CD8-positive, alpha-beta memory T cell (primary cell): ENCODE results near the gene PRIM2. TPM values are rescaled to one million over a fixed set of nuclear protein-coding genes. Genes with fewer than 3 reads are reported as not detected.
"Not testable (repeated sequence)": the region's sequence is repeated elsewhere in the genome, so short reads cannot be mapped to it uniquely, and the experiment has no call there.

Experiments used
- CTCF ChIA-PET: fragments of 350-600 bp; sonication (Branson Sonifier 250); formaldehyde crosslinking; loops from one replicate; lab custom pipeline; 2021; ENCODE audit warnings: antibody characterized with exemption; lab: Charles Lee
- POLR2A ChIA-PET: fragments of 350-600 bp; sonication (Branson Sonifier 250); formaldehyde crosslinking; loops from one replicate; lab custom pipeline; 2021; ENCODE audit warnings: antibody characterized with exemption; lab: Charles Lee
- DNase-seq, 5 donors: peaks; one replicate each; pipeline versions ENCODE4 v3.0.0 to v3.0.0-alpha.2; 2020 to 2022; ENCODE audit warnings: mixed read lengths in 1 of 5
- H3K27ac ChIP-seq: one replicate; pipeline ENCODE4 v1.7.0; 2013; ENCODE audit warnings: low read depth, mild to moderate bottlenecking, low read length, moderate library complexity
- H3K27me3 ChIP-seq: 2 replicates; pipeline ENCODE4 v1.7.0; 2013; ENCODE audit warnings: low read length, mild to moderate bottlenecking; ENCODE audit not compliant: insufficient read depth, poor library complexity, severe bottlenecking
- H3K36me3 ChIP-seq: 2 replicates; pipeline ENCODE4 v1.7.0; 2013; ENCODE audit warnings: mild to moderate bottlenecking, low read length, moderate library complexity; ENCODE audit not compliant: insufficient read depth
- H3K4me1 ChIP-seq: 2 replicates; pipeline ENCODE4 v1.7.0; 2013; ENCODE audit warnings: mild to moderate bottlenecking, low read length, moderate library complexity; ENCODE audit not compliant: insufficient read depth
- H3K4me3 ChIP-seq: 2 replicates; pipeline ENCODE4 v1.7.0; 2013; ENCODE audit warnings: mild to moderate bottlenecking, low read length
- H3K9me3 ChIP-seq: 2 replicates; pipeline ENCODE4 v1.7.0; 2013; ENCODE audit warnings: mild to moderate bottlenecking, low read length
- H3K27ac Mint-ChIP-seq, 8 donors: one replicate each; pipeline ENCODE4 v1.8.0; 2020 to 2021; ENCODE audit warnings: mixed read lengths in 8 of 8, mild to moderate bottlenecking in 6 of 8, inconsistent platforms in 3 of 8, moderate library complexity in 3 of 8
- H3K27me3 Mint-ChIP-seq, 2 donors: one replicate each; pipeline ENCODE4 v1.8.0; 2020 to 2021; ENCODE audit warnings: mixed read lengths in 2 of 2, mild to moderate bottlenecking in 1 of 2, moderate library complexity in 1 of 2
- H3K36me3 Mint-ChIP-seq, 3 donors: one replicate each; pipeline ENCODE4 v1.8.0; 2020 to 2021; ENCODE audit warnings: mixed read lengths in 3 of 3, inconsistent platforms in 1 of 3, mild to moderate bottlenecking in 1 of 3
- H3K4me1 Mint-ChIP-seq, 3 donors: one replicate each; pipeline ENCODE4 v1.8.0; 2020 to 2021; ENCODE audit warnings: mixed read lengths in 3 of 3, inconsistent platforms in 1 of 3, mild to moderate bottlenecking in 1 of 3
- H3K4me3 Mint-ChIP-seq, 7 donors: one replicate each; pipeline ENCODE4 v1.8.0; 2020 to 2021; ENCODE audit warnings: mixed read lengths in 7 of 7, mild to moderate bottlenecking in 6 of 7, moderate library complexity in 4 of 7, inconsistent platforms in 2 of 7
- H3K9me3 Mint-ChIP-seq, 5 donors: one replicate each; pipeline ENCODE4 v1.8.0; 2020 to 2022; ENCODE audit warnings: mixed read lengths in 5 of 5, mild to moderate bottlenecking in 3 of 5, moderate library complexity in 2 of 5, inconsistent platforms in 1 of 5
- polyA plus RNA-seq: library from polyadenylated mRNA; unstranded; fragments of 300-500 nt; fragmentation: Illumina TruSeq; gene quantifications from one replicate; pipeline ENCODE4 v1.2.3, GENCODE V29; 2021
- total RNA-seq, 2 experiments: library from RNA; stranded (reverse); gene quantifications; one replicate each; pipeline ENCODE4 v1.2.3, GENCODE V29; 2021

Gene PRIM2
- total and polyA plus RNA-seq, 3 experiments from 2014 or later, result 7.0 to 35.2 (median 34.8) TPM

GRCh38 chr6:57502387-57502786 lies 185.0 kb downstream of the PRIM2 start:
- DNase-seq, H3K4me3 Mint-ChIP-seq, POLR2A ChIA-PET, H3K4me1 ChIP-seq, CTCF ChIA-PET, H3K27ac Mint-ChIP-seq, H3K27ac ChIP-seq, H3K36me3 ChIP-seq, H3K9me3 ChIP-seq, H3K4me1 Mint-ChIP-seq, H3K9me3 Mint-ChIP-seq, H3K27me3 ChIP-seq, H3K27me3 Mint-ChIP-seq, H3K4me3 ChIP-seq, H3K36me3 Mint-ChIP-seq: not testable (repeated sequence)

- H3K36me3 Mint-ChIP-seq, H3K4me1 ChIP-seq, H3K9me3 Mint-ChIP-seq, H3K27me3 ChIP-seq, H3K36me3 ChIP-seq, POLR2A ChIA-PET, H3K27ac ChIP-seq, H3K9me3 ChIP-seq, CTCF ChIA-PET, H3K4me3 Mint-ChIP-seq, DNase-seq, H3K27ac Mint-ChIP-seq, H3K4me1 Mint-ChIP-seq, H3K27me3 Mint-ChIP-seq, H3K4me3 ChIP-seq: not testable (repeated sequence)
These were observed 187.8 kb downstream of the PRIM2 start for GRCh38 chr6:57505251-57505650.

- H3K9me3 Mint-ChIP-seq, H3K27ac ChIP-seq, POLR2A ChIA-PET, H3K9me3 ChIP-seq, H3K36me3 ChIP-seq, CTCF ChIA-PET, H3K4me1 ChIP-seq, H3K36me3 Mint-ChIP-seq, H3K27ac Mint-ChIP-seq, H3K4me3 ChIP-seq, H3K4me1 Mint-ChIP-seq, H3K4me3 Mint-ChIP-seq, DNase-seq, H3K27me3 Mint-ChIP-seq, H3K27me3 ChIP-seq: not testable (repeated sequence)
These were observed 193.0 kb downstream of the PRIM2 start for GRCh38 chr6:57510390-57510789.

- H3K4me3 ChIP-seq, H3K36me3 Mint-ChIP-seq, H3K9me3 Mint-ChIP-seq, POLR2A ChIA-PET, H3K27ac Mint-ChIP-seq, H3K4me1 ChIP-seq, H3K4me1 Mint-ChIP-seq, H3K4me3 Mint-ChIP-seq, DNase-seq, H3K9me3 ChIP-seq, CTCF ChIA-PET, H3K27me3 ChIP-seq, H3K27me3 Mint-ChIP-seq, H3K27ac ChIP-seq, H3K36me3 ChIP-seq: not testable (repeated sequence)
These were observed 197.7 kb downstream of the PRIM2 start for GRCh38 chr6:57515171-57515570.

GRCh38 chr6:57515845-57516244 lies 198.4 kb downstream of the PRIM2 start:
- H3K36me3 Mint-ChIP-seq, H3K27ac Mint-ChIP-seq, H3K27me3 Mint-ChIP-seq, H3K9me3 Mint-ChIP-seq, POLR2A ChIA-PET, H3K9me3 ChIP-seq, H3K4me3 ChIP-seq, H3K4me1 ChIP-seq, H3K36me3 ChIP-seq, H3K4me1 Mint-ChIP-seq, H3K27ac ChIP-seq, DNase-seq, H3K27me3 ChIP-seq, H3K4me3 Mint-ChIP-seq, CTCF ChIA-PET: not testable (repeated sequence)

GRCh38 chr6:57516776-57517175 lies 199.3 kb downstream of the PRIM2 start:
- H3K27ac Mint-ChIP-seq, DNase-seq, H3K36me3 ChIP-seq, H3K4me1 Mint-ChIP-seq, POLR2A ChIA-PET, H3K9me3 Mint-ChIP-seq, CTCF ChIA-PET, H3K27me3 Mint-ChIP-seq, H3K36me3 Mint-ChIP-seq, H3K9me3 ChIP-seq, H3K4me1 ChIP-seq, H3K4me3 ChIP-seq, H3K27me3 ChIP-seq, H3K27ac ChIP-seq, H3K4me3 Mint-ChIP-seq: not testable (repeated sequence)

- H3K27ac ChIP-seq, H3K27ac Mint-ChIP-seq, H3K27me3 ChIP-seq, H3K4me1 ChIP-seq, H3K36me3 Mint-ChIP-seq, H3K36me3 ChIP-seq, H3K4me3 Mint-ChIP-seq, H3K9me3 Mint-ChIP-seq, H3K4me3 ChIP-seq, DNase-seq, CTCF ChIA-PET, POLR2A ChIA-PET, H3K4me1 Mint-ChIP-seq, H3K27me3 Mint-ChIP-seq, H3K9me3 ChIP-seq: not testable (repeated sequence)
These were observed 201.8 kb downstream of the PRIM2 start for GRCh38 chr6:57519198-57519597.

GRCh38 chr6:57521085-57521484 lies 203.7 kb downstream of the PRIM2 start:
- H3K4me1 Mint-ChIP-seq, H3K27ac Mint-ChIP-seq, DNase-seq, CTCF ChIA-PET, H3K4me3 Mint-ChIP-seq, H3K4me3 ChIP-seq, H3K27me3 Mint-ChIP-seq, H3K36me3 ChIP-seq, POLR2A ChIA-PET, H3K4me1 ChIP-seq, H3K36me3 Mint-ChIP-seq, H3K27ac ChIP-seq, H3K9me3 Mint-ChIP-seq, H3K9me3 ChIP-seq, H3K27me3 ChIP-seq: not testable (repeated sequence)

- CTCF ChIA-PET, H3K36me3 Mint-ChIP-seq, H3K4me3 ChIP-seq, H3K4me1 ChIP-seq, DNase-seq, POLR2A ChIA-PET, H3K27me3 ChIP-seq, H3K27me3 Mint-ChIP-seq, H3K27ac Mint-ChIP-seq, H3K4me3 Mint-ChIP-seq, H3K36me3 ChIP-seq, H3K9me3 ChIP-seq, H3K4me1 Mint-ChIP-seq, H3K27ac ChIP-seq, H3K9me3 Mint-ChIP-seq: not testable (repeated sequence)
These were observed 205.8 kb downstream of the PRIM2 start for GRCh38 chr6:57523221-57523620.
